Astrocyte (in vitro differentiated cells and primary cell): ENCODE data around the gene UGT1A10. TPM values are rescaled to one million over a fixed set of nuclear protein-coding genes. Genes with fewer than 3 reads are reported as not detected.
"Not testable (repeated sequence)": the region's sequence is repeated elsewhere in the genome, so short reads cannot be mapped to it uniquely, and the experiment has no call there.

Experiments
- DNase-seq: peaks from one replicate; pipeline ENCODE4 v3.0.0-alpha.2; 2010; ENCODE audit warnings: low read depth
- FAIRE-seq: peaks from 2 replicates; lab custom pipeline; 2011; peaks lifted over from hg19 to GRCh38; lab: Jason Lieb, UNC
- H2AFZ ChIP-seq: 2 replicates; pipeline ENCODE4 v1.6.0; 2012; ENCODE audit warnings: low read depth, low read length, inconsistent platforms
- H3K27ac ChIP-seq: 2 replicates; pipeline ENCODE4 v1.5.1; 2011; ENCODE audit warnings: low read depth, low read length, inconsistent platforms
- H3K27me3 ChIP-seq: 2 replicates; pipeline ENCODE4 v1.6.0; 2011; ENCODE audit warnings: low read length, inconsistent platforms; ENCODE audit not compliant: insufficient read depth
- H3K36me3 ChIP-seq: 2 replicates; pipeline ENCODE4 v1.5.1; 2011; ENCODE audit warnings: low read length, inconsistent platforms; ENCODE audit not compliant: insufficient read depth
- H3K4me1 ChIP-seq: 2 replicates; pipeline ENCODE4 v1.5.1; 2011; ENCODE audit warnings: low read length, inconsistent platforms; ENCODE audit not compliant: insufficient read depth
- H3K4me2 ChIP-seq: 2 replicates; pipeline ENCODE4 v1.6.0; 2012; ENCODE audit warnings: low read length, inconsistent platforms
- H3K4me3 ChIP-seq: 2 replicates; pipeline ENCODE4 v1.5.1; 2011; ENCODE audit warnings: low read depth, mild to moderate bottlenecking, low read length, inconsistent platforms; ENCODE audit not compliant: insufficient read depth
- H3K79me2 ChIP-seq: 2 replicates; pipeline ENCODE4 v1.6.0; 2012; ENCODE audit warnings: mild to moderate bottlenecking, low read length, inconsistent platforms; ENCODE audit not compliant: insufficient read depth
- H3K9ac ChIP-seq: 2 replicates; pipeline ENCODE4 v1.6.0; 2012; ENCODE audit warnings: mild to moderate bottlenecking, low read length, inconsistent platforms
- H3K9me3 ChIP-seq: 2 replicates; pipeline ENCODE4 v1.5.1; 2012; ENCODE audit warnings: low read depth, mild to moderate bottlenecking, low read length, inconsistent platforms; ENCODE audit not compliant: insufficient read depth
- H4K20me1 ChIP-seq: 2 replicates; pipeline ENCODE4 v1.6.0; 2012; ENCODE audit warnings: low read length, inconsistent platforms; ENCODE audit not compliant: insufficient read depth
- H3K27ac Mint-ChIP-seq: one replicate; pipeline ENCODE4 v1.8.0; 2021; ENCODE audit warnings: mild to moderate bottlenecking, mixed read lengths; ENCODE audit not compliant: unreplicated experiment
- H3K27me3 Mint-ChIP-seq: one replicate; pipeline ENCODE4 v1.8.0; 2021; ENCODE audit warnings: low read depth, mixed read lengths; ENCODE audit not compliant: unreplicated experiment
- H3K36me3 Mint-ChIP-seq: one replicate; pipeline ENCODE4 v1.8.0; 2021; ENCODE audit warnings: low read depth, mixed read lengths; ENCODE audit not compliant: unreplicated experiment
- H3K4me1 Mint-ChIP-seq: one replicate; pipeline ENCODE4 v1.8.0; 2021; ENCODE audit warnings: low read depth, mixed read lengths; ENCODE audit not compliant: unreplicated experiment
- H3K4me3 Mint-ChIP-seq: one replicate; pipeline ENCODE4 v1.8.0; 2021; ENCODE audit warnings: mild to moderate bottlenecking, moderate library complexity, mixed read lengths; ENCODE audit not compliant: unreplicated experiment
- H3K9me3 Mint-ChIP-seq: one replicate; pipeline ENCODE4 v1.8.0; 2021; ENCODE audit warnings: mild to moderate bottlenecking, mixed read lengths; ENCODE audit not compliant: unreplicated experiment
- CTCF ChIP-seq: IDR thresholded peaks from 2 replicates; pipeline ENCODE4 v1.5.1; 2011; ENCODE audit warnings: low read depth, mild to moderate bottlenecking, inconsistent platforms, low read length, moderate library complexity; ENCODE audit not compliant: insufficient read depth
- EZH2 ChIP-seq: IDR thresholded peaks from 2 replicates; pipeline ENCODE4 v1.6.1; 2012; ENCODE audit warnings: mild to moderate bottlenecking, low read length, inconsistent platforms; ENCODE audit not compliant: insufficient read depth
- total RNA-seq: library from RNA; stranded (reverse); gene quantifications from 2 replicates; pipeline ENCODE4 v1.2.1, GENCODE V29; 2021

Gene UGT1A10
- total RNA-seq, 1 donor from 2014 or later = not detected

- H3K4me3 ChIP-seq = no peak overlapping the region
These were observed 107.4 kb downstream of the UGT1A10 start for GRCh38 chr2:233743464-233744259.

GRCh38 chr2:233745073-233745755 lies 109.0 kb downstream of the UGT1A10 start:
- peaks cover 32% of the 10 kb centered on the region for H3K27me3 Mint-ChIP-seq
- H3K36me3 Mint-ChIP-seq = no peaks in the 10 kb centered on the region
- no peaks in the 10 kb centered on the region for H3K4me1 Mint-ChIP-seq
- no peak for DNase-seq
- no peak overlapping the region for H3K27ac Mint-ChIP-seq
- no peaks in the 10 kb centered on the region for H3K4me1 ChIP-seq
- no peak overlapping the region for H3K4me3 ChIP-seq
- TF ChIP-seq EZH2 = no peak
- no peak for TF ChIP-seq CTCF
- no peak for FAIRE-seq
- H2AFZ ChIP-seq = no peak overlapping the region
- H3K4me3 Mint-ChIP-seq = no peak overlapping the region
- H3K36me3 ChIP-seq = no peaks in the 10 kb centered on the region
- H3K27ac ChIP-seq = no peak overlapping the region
- no peaks in the 10 kb centered on the region for H3K79me2 ChIP-seq
- no peaks in the 10 kb centered on the region for H4K20me1 ChIP-seq
- H3K9me3 Mint-ChIP-seq = peaks cover 9% of the 10 kb centered on the region
- H3K9ac ChIP-seq = no peak overlapping the region
- H3K9me3 ChIP-seq = no peaks in the 10 kb centered on the region
- H3K27me3 ChIP-seq = no peaks in the 10 kb centered on the region
- no peak overlapping the region for H3K4me2 ChIP-seq

More at GRCh38 chr2:233743464-233744259, 107.4 kb downstream of the UGT1A10 start:
- FAIRE-seq = no peak
- Mint-ChIP-seq H3K27ac (no peak overlapping the region), H3K4me3 (no peak overlapping the region), H3K4me1 (no peaks in the 10 kb centered on the region), H3K9me3 (no peaks in the 10 kb centered on the region), H3K36me3 (no peaks in the 10 kb centered on the region), H3K27me3 (peaks cover 36% of the 10 kb centered on the region)
- Histone ChIP-seq H3K4me2 (no peak overlapping the region), H3K36me3 (no peaks in the 10 kb centered on the region), H4K20me1 (no peaks in the 10 kb centered on the region), H3K9ac (no peak overlapping the region), H2AFZ (no peak overlapping the region), H3K4me1 (no peaks in the 10 kb centered on the region), H3K9me3 (no peaks in the 10 kb centered on the region), H3K27ac (no peak overlapping the region), H3K27me3 (no peaks in the 10 kb centered on the region), H3K79me2 (no peaks in the 10 kb centered on the region)
- TF ChIP-seq EZH2 = no peak
- TF ChIP-seq CTCF = no peak
- no peak for DNase-seq

- not testable (repeated sequence) for H3K27ac ChIP-seq, H3K36me3 ChIP-seq, H4K20me1 ChIP-seq, H3K4me1 Mint-ChIP-seq, H3K9me3 ChIP-seq, H3K4me2 ChIP-seq, H3K4me1 ChIP-seq, H3K4me3 ChIP-seq, FAIRE-seq, H2AFZ ChIP-seq, H3K4me3 Mint-ChIP-seq, H3K27ac Mint-ChIP-seq, H3K79me2 ChIP-seq, H3K27me3 ChIP-seq, H3K36me3 Mint-ChIP-seq, DNase-seq, H3K9ac ChIP-seq
- Mint-ChIP-seq H3K9me3 (peaks cover 10% of the 10 kb centered on the region), H3K27me3 (peaks cover 31% of the 10 kb centered on the region)
These were observed 109.6 kb downstream of the UGT1A10 start for GRCh38 chr2:233745838-233746237.
